Subcutaneous abdominal adipose tissue (tissue), 5 donors: ENCODE measurements around the gene PGM1.

Experiments
- H3K27ac ChIP-seq: one replicate; pipeline ENCODE4 v1.7.0; 2013; ENCODE audit warnings: low read depth, mild to moderate bottlenecking, inconsistent platforms, low read length, moderate library complexity
- H3K27me3 ChIP-seq, 5 donors: one replicate each; pipeline ENCODE4 v1.7.0; 2013; ENCODE audit warnings: low read length in 5 of 5, inconsistent platforms in 1 of 5; ENCODE audit not compliant: control insufficient read depth in 5 of 5, insufficient read depth in 4 of 5
- H3K36me3 ChIP-seq, 5 donors: one replicate each; pipeline ENCODE4 v1.7.0; 2013; ENCODE audit warnings: low read length in 5 of 5; ENCODE audit not compliant: control insufficient read depth in 5 of 5, insufficient read depth in 5 of 5
- H3K4me1 ChIP-seq, 5 donors: one replicate each; pipeline ENCODE4 v1.7.0; 2013; ENCODE audit warnings: low read length in 5 of 5, mild to moderate bottlenecking in 3 of 5, moderate library complexity in 1 of 5; ENCODE audit not compliant: control insufficient read depth in 5 of 5, insufficient read depth in 5 of 5
- H3K4me3 ChIP-seq, 5 donors: one replicate each; pipeline ENCODE4 v1.7.0; 2013; ENCODE audit warnings: low read length in 5 of 5, low read depth in 1 of 5
- H3K9ac ChIP-seq, 5 donors: one replicate each; pipeline ENCODE4 v1.7.0; 2013; ENCODE audit warnings: low read length in 5 of 5, mild to moderate bottlenecking in 4 of 5, moderate library complexity in 3 of 5
- H3K9me3 ChIP-seq, 5 donors: one replicate each; pipeline ENCODE4 v1.7.0; 2013; ENCODE audit warnings: low read length in 5 of 5; ENCODE audit not compliant: control insufficient read depth in 5 of 5
- donor health status: healthy.
- donor health status: healthy.
- donor health status: healthy.
- donor health status: healthy.
- donor health status: healthy.

The PGM1 gene

GRCh38 chr1:63615768-63616420 is 22.7 kb downstream of the PGM1 start:
- H3K4me1 ChIP-seq = peaks cover 0 to 42% (median 22%) of the 10 kb centered on the region in 5 donors
- no peaks in the 10 kb centered on the region for H3K27me3 ChIP-seq
- H3K36me3 ChIP-seq = peaks cover 0 to 4% (median 0%) of the 10 kb centered on the region in 5 donors
- H3K9ac ChIP-seq = no peak overlapping the region
- no peak overlapping the region for H3K4me3 ChIP-seq
- H3K9me3 ChIP-seq = no peaks in the 10 kb centered on the region
- no peak overlapping the region for H3K27ac ChIP-seq

GRCh38 chr1:63617450-63617849 is 24.2 kb downstream of the PGM1 start:
- Histone ChIP-seq H3K4me1 (peaks cover 0 to 42% (median 28%) of the 10 kb centered on the region in 5 donors), H3K27ac (no peak overlapping the region), H3K36me3 (peaks cover 0 to 4% (median 0%) of the 10 kb centered on the region in 5 donors), H3K4me3 (no peak overlapping the region), H3K27me3 (no peaks in the 10 kb centered on the region), H3K9me3 (no peaks in the 10 kb centered on the region), H3K9ac (no peak overlapping the region)

GRCh38 chr1:63618011-63618410 is 24.8 kb downstream of the PGM1 start:
- no peak overlapping the region for H3K27ac ChIP-seq
- H3K9me3 ChIP-seq = no peaks in the 10 kb centered on the region
- no peak overlapping the region for H3K9ac ChIP-seq
- H3K4me1 ChIP-seq = peaks cover 0 to 42% (median 22%) of the 10 kb centered on the region in 5 donors
- peaks cover 0 to 4% (median 0%) of the 10 kb centered on the region in 5 donors for H3K36me3 ChIP-seq
- H3K4me3 ChIP-seq = no peak overlapping the region
- H3K27me3 ChIP-seq = no peaks in the 10 kb centered on the region

GRCh38 chr1:63619558-63619957 is 26.3 kb downstream of the PGM1 start:
- peaks cover 0 to 3% (median 0%) of the 10 kb centered on the region in 5 donors for H3K36me3 ChIP-seq
- no peak overlapping the region for H3K9ac ChIP-seq
- no peaks in the 10 kb centered on the region for H3K27me3 ChIP-seq
- no peak overlapping the region for H3K27ac ChIP-seq
- H3K4me3 ChIP-seq = no peak overlapping the region
- H3K4me1 ChIP-seq = peaks cover 0 to 38% (median 20%) of the 10 kb centered on the region in 5 donors
- H3K9me3 ChIP-seq = no peaks in the 10 kb centered on the region

GRCh38 chr1:63620671-63621070 is 27.5 kb downstream of the PGM1 start:
- peaks cover 0 to 2% (median 0%) of the 10 kb centered on the region in 5 donors for H3K36me3 ChIP-seq
- peaks cover 0 to 44% (median 24%) of the 10 kb centered on the region in 5 donors for H3K4me1 ChIP-seq
- H3K9me3 ChIP-seq = no peaks in the 10 kb centered on the region
- peak overlapping the region; percentile 42 for H3K27ac ChIP-seq
- H3K4me3 ChIP-seq = no peak overlapping the region
- peak overlapping the region in 1 of 5 donors; percentile 10 for H3K9ac ChIP-seq
- no peaks in the 10 kb centered on the region for H3K27me3 ChIP-seq

- Histone ChIP-seq H3K36me3 (peaks cover 0 to 2% (median 0%) of the 10 kb centered on the region in 5 donors), H3K9ac (peak overlapping the region in 2 of 5 donors; percentile 9 to 10), H3K4me3 (no peak overlapping the region), H3K9me3 (no peaks in the 10 kb centered on the region), H3K27ac (peak overlapping the region; percentile 42), H3K27me3 (no peaks in the 10 kb centered on the region), H3K4me1 (peaks cover 0 to 45% (median 23%) of the 10 kb centered on the region in 5 donors)
These were observed 27.9 kb downstream of the PGM1 start for GRCh38 chr1:63621075-63621474.

GRCh38 chr1:63621698-63622097 is 28.5 kb downstream of the PGM1 start:
- Histone ChIP-seq H3K9me3 (no peaks in the 10 kb centered on the region), H3K4me1 (peaks cover 0 to 45% (median 18%) of the 10 kb centered on the region in 5 donors), H3K4me3 (no peak overlapping the region), H3K27ac (peak overlapping the region; percentile 42), H3K9ac (peak overlapping the region in 1 of 5 donors; percentile 9), H3K27me3 (no peaks in the 10 kb centered on the region), H3K36me3 (peaks cover 0 to 2% (median 0%) of the 10 kb centered on the region in 5 donors)

- H3K27ac ChIP-seq = peak overlapping the region; percentile 18
- H3K4me3 ChIP-seq = no peak overlapping the region
- peaks cover 0 to 40% (median 18%) of the 10 kb centered on the region in 5 donors for H3K4me1 ChIP-seq
- H3K27me3 ChIP-seq = no peaks in the 10 kb centered on the region
- H3K9ac ChIP-seq = no peak overlapping the region
- peaks cover 0 to 2% (median 0%) of the 10 kb centered on the region in 5 donors for H3K36me3 ChIP-seq
- no peaks in the 10 kb centered on the region for H3K9me3 ChIP-seq
These were observed 29.8 kb downstream of the PGM1 start for GRCh38 chr1:63622849-63623566.

GRCh38 chr1:63623952-63624351 is 30.7 kb downstream of the PGM1 start:
- H3K9ac ChIP-seq = no peak overlapping the region
- no peak overlapping the region for H3K4me3 ChIP-seq
- no peaks in the 10 kb centered on the region for H3K27me3 ChIP-seq

GRCh38 chr1:63624911-63625310 is 31.7 kb downstream of the PGM1 start:
- H3K27ac ChIP-seq = peak overlapping the region; percentile 55
- H3K27me3 ChIP-seq = no peaks in the 10 kb centered on the region
- peaks cover 0 to 40% (median 18%) of the 10 kb centered on the region in 5 donors for H3K4me1 ChIP-seq
- H3K36me3 ChIP-seq = peaks cover 4 to 5% (median 5%) of the 10 kb centered on the region in 5 donors
- H3K4me3 ChIP-seq = no peak overlapping the region
- no peaks in the 10 kb centered on the region for H3K9me3 ChIP-seq
- no peak overlapping the region for H3K9ac ChIP-seq

More at GRCh38 chr1:63623952-63624351, 30.7 kb downstream of the PGM1 start:
- no peaks in the 10 kb centered on the region for H3K9me3 ChIP-seq
- no peak overlapping the region for H3K27ac ChIP-seq
- no peaks in the 10 kb centered on the region for H3K36me3 ChIP-seq
- H3K4me1 ChIP-seq = peaks cover 0 to 40% (median 18%) of the 10 kb centered on the region in 5 donors
